Right forelimb (tissue), 1 donor: ENCODE measurements around the gene DOK6.
"Not testable (repeated sequence)": the region's sequence is repeated elsewhere in the genome, so short reads cannot be mapped to it uniquely, and the experiment has no call there.

Experiments used
- DNase-seq: peaks from one replicate; pipeline ENCODE4 v3.0.0-alpha.2; 2018

DOK6 gene

GRCh38 chr18:69879051-69879450 lies 478.4 kb downstream of the DOK6 start:
- not testable (repeated sequence) for DNase-seq

GRCh38 chr18:69880083-69880482 lies 479.4 kb downstream of the DOK6 start:
- DNase-seq = no peak

GRCh38 chr18:69882965-69883668 lies 482.4 kb downstream of the DOK6 start:
- DNase-seq = no peak

GRCh38 chr18:69883781-69884180 lies 483.1 kb downstream of the DOK6 start:
- no peak for DNase-seq

- DNase-seq = no peak
These were observed 484.7 kb downstream of the DOK6 start for GRCh38 chr18:69885355-69885754.

GRCh38 chr18:69885841-69886531 lies 485.3 kb downstream of the DOK6 start:
- DNase-seq = no peak

GRCh38 chr18:69887256-69887655 lies 486.6 kb downstream of the DOK6 start:
- no peak for DNase-seq

- no peak for DNase-seq
These were observed 488.3 kb downstream of the DOK6 start for GRCh38 chr18:69889009-69889408.

GRCh38 chr18:69890558-69890957 lies 489.9 kb downstream of the DOK6 start:
- DNase-seq = no peak

GRCh38 chr18:69894467-69894866 lies 493.8 kb downstream of the DOK6 start:
- no peak for DNase-seq

GRCh38 chr18:69895066-69896047 lies 494.7 kb downstream of the DOK6 start:
- DNase-seq = no peak

- no peak for DNase-seq
These were observed 496.9 kb downstream of the DOK6 start for GRCh38 chr18:69897397-69898108.

GRCh38 chr18:69898241-69898861 lies 497.7 kb downstream of the DOK6 start:
- no peak for DNase-seq
